Omental fat pad (tissue), 4 donors: ENCODE measurements around the gene CCDC82. TPM values are rescaled to one million over a fixed set of nuclear protein-coding genes. Genes with fewer than 3 reads are reported as not detected.
A peak's percentile ranks its signal among the peaks of the same experiment; 100 is the strongest.

Experiments
- ATAC-seq: fragments of 150-250 bp; one replicate; pipeline ENCODE4 v1.9.1; 2016; ENCODE audit warnings: mild to moderate bottlenecking, moderate library complexity; ENCODE audit not compliant: low FRiP score
- DNase-seq: peaks from one replicate; pipeline ENCODE4 v3.0.0-alpha.2; 2019; ENCODE audit warnings: low spot score
- CTCF ChIP-seq, 3 donors: fragments of 450-650 bp; IDR thresholded peaks; one replicate each; pipeline ENCODE4 v1.5.1; 2016 to 2017; ENCODE audit warnings: antibody characterized with exemption in 3 of 3, mild to moderate bottlenecking in 3 of 3, moderate library complexity in 2 of 3
- total RNA-seq, 4 donors: library from RNA; depleted of rRNA; stranded (reverse); fragments of >200 nt; gene quantifications; one replicate each; pipeline ENCODE4 v1.1.0, GENCODE V29; 2016

The CCDC82 gene
- total RNA-seq, 4 donors from 2014 or later: 16.0 to 34.4 (median 24.6) TPM

- no peak for TF ChIP-seq CTCF (IDR thresholded peaks at IDR 0.05)
- ATAC-seq: no peak
- DNase-seq: no peak
Measured at GRCh38 chr11:96397863-96398262, 8.2 kb upstream of the CCDC82 start.

- no peak for TF ChIP-seq CTCF (IDR thresholded peaks at IDR 0.05)
- ATAC-seq (no peak), DNase-seq (no peak)
Measured at GRCh38 chr11:96396637-96397036, 6.9 kb upstream of the CCDC82 start.

- DNase-seq: no peak
- no peak for TF ChIP-seq CTCF (IDR thresholded peaks at IDR 0.05)
- ATAC-seq: no peak
Measured at GRCh38 chr11:96394773-96395172, 5.1 kb upstream of the CCDC82 start.

GRCh38 chr11:96393753-96394348 lies 4.1 kb upstream of the CCDC82 start:
- DNase-seq (no peak), ATAC-seq (no peak)
- no peak for TF ChIP-seq CTCF (IDR thresholded peaks at IDR 0.05)

- no peak for TF ChIP-seq CTCF (IDR thresholded peaks at IDR 0.05)
- no peak for ATAC-seq
- DNase-seq: no peak
Measured at GRCh38 chr11:96391698-96392307, 2.1 kb upstream of the CCDC82 start.

- DNase-seq: no peak
- TF ChIP-seq CTCF (IDR thresholded peaks at IDR 0.05): no peak
- ATAC-seq: peak; percentile 12
Measured at GRCh38 chr11:96390488-96390792, 728 bp upstream of the CCDC82 start.
